Measurements from ENCODE around the gene RAB3GAP1. TPM values are rescaled to one million over a fixed set of nuclear protein-coding genes. Genes with fewer than 3 reads are reported as not detected.

Gene RAB3GAP1
- total and polyA plus RNA-seq, 2 of the 4 experiments (the other 2 are of a cell fraction), result 21.2 to 65.8 TPM

GRCh38 chr2:135219226-135219625 lies 167.1 kb downstream of the RAB3GAP1 start:
- H2AK5ac ChIP-seq (ENCODE audit: low read depth, low read length), result no peak overlapping the region
- WGBS, 2 experiments (ENCODE audit: extremely low coverage in 2 of 2, insufficient read length in 1 of 2), result no CpG with 5 or more reads among the region's 1 CpG
- DNase-seq (no peak), ATAC-seq (ENCODE audit: low read depth) (no peak)
- no peak overlapping the region for H3K18ac ChIP-seq (ENCODE audit: low read depth, low read length)
- ChIA-PET CTCF (no interaction called here), POLR2A (ENCODE audit: unreplicated experiment) (no interaction called here)
- no peak overlapping the region for H3K4me2 ChIP-seq (ENCODE audit: low read depth, low read length)
- H3K9ac ChIP-seq (ENCODE audit: low read depth, low read length), result no peak overlapping the region
- TF ChIP-seq BHLHE40 (IDR thresholded peaks at IDR 0.05; ENCODE audit: low read depth, low read length), result no peak
- TF ChIP-seq ELK1 (IDR thresholded peaks at IDR 0.05; ENCODE audit: borderline replicate concordance, low read depth, low read length), result no peak
- TF ChIP-seq RCOR1 (IDR thresholded peaks at IDR 0.05; ENCODE audit: insufficient replicate concordance, low read length), result no peak
- H2BK20ac ChIP-seq (ENCODE audit: low read depth, low read length), result no peak overlapping the region
- no peak overlapping the region for H2BK15ac ChIP-seq (ENCODE audit: low read depth, low read length)
- intact Hi-C loops (cut with micrococcal nuclease), result no loop called here
- no peaks in the 10 kb centered on the region for H3K9me1 ChIP-seq (ENCODE audit: insufficient read depth, low read length)
- H3K79me1 ChIP-seq (ENCODE audit: low read depth in 1 of 2, low read length in 2 of 2), result no peaks in the 10 kb centered on the region
- BruUV-seq (replicated peaks), result no TSS peak
- no peak overlapping the region for H3K14ac ChIP-seq (replicated peaks; ENCODE audit: low read depth, low read length)
- no peak overlapping the region for H3K4ac ChIP-seq (ENCODE audit: low read depth, low read length)
- H2BK5ac ChIP-seq (ENCODE audit: low read depth, low read length, poor library complexity, severe bottlenecking), result no peak overlapping the region
- no peak overlapping the region for H2BK120ac ChIP-seq (ENCODE audit: low read depth, low read length)
- H3K23ac ChIP-seq (ENCODE audit: low read depth, low read length), result no peak overlapping the region
- H4K5ac ChIP-seq (ENCODE audit: low read depth, low read length), result no peak overlapping the region
- no peak overlapping the region for H3K4me3 ChIP-seq (ENCODE audit: insufficient read depth, low read depth, low read length)
- H3K56ac ChIP-seq (ENCODE audit: extremely low read depth, insufficient read depth, low read length), result no peak overlapping the region
- no peak overlapping the region for H4K8ac ChIP-seq (ENCODE audit: low read depth in 2 of 2, low read length in 2 of 2)
- no peaks in the 10 kb centered on the region for H3K4me1 ChIP-seq (ENCODE audit: control insufficient read depth, insufficient read depth, low read length)
- no peak overlapping the region for H2AK9ac ChIP-seq (replicated peaks; ENCODE audit: low read depth, low read length, poor library complexity)
- in situ Hi-C loops (cut with MboI; ENCODE audit: low sequenced_read_pairs), result no loop called here
- no peaks in the 10 kb centered on the region for H3K9me3 ChIP-seq (ENCODE audit: control insufficient read depth, insufficient read depth, low read length)
- no peaks in the 10 kb centered on the region for H3K27me3 ChIP-seq (ENCODE audit: control insufficient read depth, insufficient read depth, low read length)
- dilution Hi-C loops (cut with HindIII; ENCODE audit: low sequenced_read_pairs, unreplicated experiment), result no loop called here
- no peaks in the 10 kb centered on the region for H3K36me3 ChIP-seq (ENCODE audit: control insufficient read depth, insufficient read depth, low read length)
- no peak overlapping the region for H3K27ac ChIP-seq (ENCODE audit: insufficient read depth, low read length)
- H4K20me1 ChIP-seq (ENCODE audit: insufficient read depth, low read length), result no peaks in the 10 kb centered on the region
- no peak overlapping the region for H4K91ac ChIP-seq (ENCODE audit: insufficient read depth, low read depth, low read length)
- H2AFZ ChIP-seq (replicated peaks; ENCODE audit: low read length, poor library complexity), result no peak overlapping the region

Small RNAs within 50 kb of the gene (microRNA-seq; reads per million reads assigned to microRNA genes)
- gene SNORA40B (ENCODE audit: insufficient read depth, insufficient read length), result not detected

Small RNAs within 50 kb of the gene (small RNA-seq; reads per million reads assigned to genes)
- 0 to 0.11 (median 0) reads per million in 5 experiments for gene SNORA40B

Other genes with a start within 250 kb of the RAB3GAP1 start
- gene ACMSD, start 213.7 kb upstream of the RAB3GAP1 start, total RNA-seq (2012; rRNA removed), result not detected in 2 replicates
- gene ACMSD, start 213.7 kb upstream of the RAB3GAP1 start, polyA plus RNA-seq (2012; rRNA removed), result not detected in 2 replicates
- 30.6 and 44.6 TPM in 2 replicates for gene CCNT2, start 133.5 kb upstream of the RAB3GAP1 start, total RNA-seq (2012; rRNA removed)
- gene CCNT2, start 133.5 kb upstream of the RAB3GAP1 start, polyA plus RNA-seq (2012; rRNA removed), result 6.6 and 8.8 TPM in 2 replicates
- not detected in 2 replicates for gene MAP3K19, start 4.8 kb upstream of the RAB3GAP1 start, total RNA-seq (2012; rRNA removed)
- not detected in 2 replicates for gene MAP3K19, start 4.8 kb upstream of the RAB3GAP1 start, polyA plus RNA-seq (2012; rRNA removed)